Activated CD4-positive, alpha-beta memory T cell treated with anti-CD3 and anti-CD28 coated beads for 36 hours (primary cell): ENCODE data around the gene TMBIM1. TPM values are rescaled to one million over a fixed set of nuclear protein-coding genes. Genes with fewer than 3 reads are reported as not detected.

Experiments used
- CTCF ChIA-PET: fragments of 350-600 bp; sonication (Branson Sonifier 250); formaldehyde crosslinking; loops from one replicate; lab custom pipeline; 2021; ENCODE audit warnings: antibody characterized with exemption, inconsistent platforms; lab: Charles Lee
- POLR2A ChIA-PET: fragments of 350-600 bp; sonication (Branson Sonifier 250); formaldehyde crosslinking; loops from one replicate; lab custom pipeline; 2021; ENCODE audit warnings: antibody characterized with exemption; lab: Charles Lee
- DNase-seq: peaks from one replicate; pipeline ENCODE4 v3.0.0-alpha.2; 2020
- H3K27ac Mint-ChIP-seq: one replicate; pipeline ENCODE4 v1.8.0; 2021; ENCODE audit warnings: mixed read lengths
- H3K27me3 Mint-ChIP-seq: one replicate; pipeline ENCODE4 v1.8.0; 2021; ENCODE audit warnings: mixed read lengths
- H3K36me3 Mint-ChIP-seq: one replicate; pipeline ENCODE4 v1.8.0; 2021; ENCODE audit warnings: mixed read lengths
- H3K4me1 Mint-ChIP-seq: one replicate; pipeline ENCODE4 v1.8.0; 2021; ENCODE audit warnings: low read depth, mixed read lengths
- H3K4me3 Mint-ChIP-seq: one replicate; pipeline ENCODE4 v1.8.0; 2021; ENCODE audit warnings: mild to moderate bottlenecking, mixed read lengths
- H3K9me3 Mint-ChIP-seq: one replicate; pipeline ENCODE4 v1.8.0; 2021; ENCODE audit warnings: mixed read lengths
- intact Hi-C: fragments of 100-400 bp; cut with micrococcal nuclease; formaldehyde crosslinking; loops from one replicate; pipeline ENCODE4 v1.15.1; 2023
- microRNA-seq: library from miRNA; unstranded; fragments of <30 nt; microRNA quantifications from one replicate; pipeline ENCODE4 v1.2.0, GENCODE V29; 2022; ENCODE audit warnings: borderline number of aligned reads, borderline microRNAs expressed, borderline replicate concordance
- total RNA-seq, 2 experiments: library from RNA; stranded (reverse); gene quantifications; one replicate each; pipeline ENCODE4 v1.2.3, GENCODE V29; 2021

The TMBIM1 gene
- total RNA-seq, 2 experiments from 2014 or later: 71.8 to 79.2 TPM

GRCh38 chr2:218226903-218227302 lies 65.4 kb downstream of the TMBIM1 start:
- Mint-ChIP-seq H3K36me3 (peaks cover 67% of the 10 kb centered on the region), H3K4me1 (peaks cover 87% of the 10 kb centered on the region), H3K27ac (peak overlapping the region; percentile 77), H3K9me3 (no peaks in the 10 kb centered on the region), H3K4me3 (no peak overlapping the region), H3K27me3 (no peaks in the 10 kb centered on the region)
- POLR2A ChIA-PET: no interaction called here
- CTCF ChIA-PET: interaction anchor here (1.3 to 2.9 kb wide), 4 partner anchors 8 to 43 kb away, joined by 4 to 18 read pairs (median 5); partner anchors contain the start of genes AAMP and PNKD
- DNase-seq: no peak
- intact Hi-C loops: no loop called here

Small RNA genes lying within 50 kb of the gene (microRNA-seq; reads per million reads assigned to microRNA genes)
- 4.7 reads per million, percentile 12 among the genes with 10 or more reads in this experiment for gene MIR6513
- gene MIR6810: not detected

Other genes starting within 250 kb of the TMBIM1 start
- gene RUFY4, start 223.2 kb downstream of the TMBIM1 start, total RNA-seq: 1 to 10 TPM in 1 of 2 experiments, under 1 TPM in 1; 0.93 to 1.8 TPM
- gene CXCR2, start 166.5 kb downstream of the TMBIM1 start, total RNA-seq: not detected
- not detected for gene CXCR1, start 125.5 kb downstream of the TMBIM1 start, total RNA-seq
- 100 to 1,000 TPM; 564 to 570 TPM for gene ARPC2, start 75.3 kb downstream of the TMBIM1 start, total RNA-seq
- gene GPBAR1, start 31.5 kb downstream of the TMBIM1 start, total RNA-seq: under 1 TPM; 0.14 to 0.19 TPM
- gene AAMP, start 22.4 kb downstream of the TMBIM1 start, total RNA-seq: 10 to 100 TPM; 60.8 to 65.6 TPM
- gene PNKD, start 22.0 kb downstream of the TMBIM1 start, total RNA-seq: 10 to 100 TPM; 18.4 to 19.4 TPM
- not detected for gene CATIP, start 64.4 kb upstream of the TMBIM1 start, total RNA-seq
- gene SLC11A1, start 89.8 kb upstream of the TMBIM1 start, total RNA-seq: under 1 TPM; 0.10 to 0.26 TPM
- gene CTDSP1, start 107.4 kb upstream of the TMBIM1 start, total RNA-seq: 10 to 100 TPM; 64.4 to 69.7 TPM
- not detected for gene VIL1, start 126.6 kb upstream of the TMBIM1 start, total RNA-seq